ENCODE measurements around the gene SHMT2.

DNA sequence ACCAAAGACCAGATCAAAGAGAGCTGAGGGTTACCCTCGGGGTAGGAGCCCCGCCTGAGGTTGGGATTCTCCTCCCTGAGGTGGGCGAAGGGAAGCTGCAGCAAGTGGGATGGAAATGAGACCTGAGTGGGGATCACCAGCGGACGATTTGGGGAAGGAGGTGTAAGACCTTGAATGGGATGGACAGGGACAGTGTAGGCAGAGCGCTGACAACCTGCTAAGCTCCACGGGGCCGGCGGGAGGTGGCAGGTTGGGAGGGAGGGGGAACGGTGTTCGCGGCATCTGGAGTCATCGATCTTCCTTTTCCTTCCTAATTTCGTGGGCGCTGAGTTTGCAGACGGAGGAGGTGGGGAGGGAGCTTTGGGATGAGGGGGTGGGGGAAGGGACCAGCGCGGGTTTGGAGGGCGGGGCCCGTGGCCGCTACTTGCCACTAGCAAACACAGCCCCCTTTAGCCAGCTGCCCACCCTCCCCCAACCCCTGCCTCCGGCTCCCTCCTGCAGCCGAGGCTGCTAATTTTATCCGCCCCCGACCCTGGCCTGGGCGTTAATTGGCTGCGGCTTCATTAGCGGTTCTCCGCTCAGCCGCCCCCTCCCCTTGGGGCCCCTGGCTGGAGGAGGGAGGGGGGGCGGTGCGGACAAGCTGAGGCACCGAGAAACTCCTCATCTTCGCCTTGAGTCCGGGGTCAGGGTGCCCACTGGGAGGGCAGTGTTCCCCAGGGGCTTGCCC is 2.8 kb upstream of the SHMT2 start:
- TF ChIP-seq, protein P1, sequence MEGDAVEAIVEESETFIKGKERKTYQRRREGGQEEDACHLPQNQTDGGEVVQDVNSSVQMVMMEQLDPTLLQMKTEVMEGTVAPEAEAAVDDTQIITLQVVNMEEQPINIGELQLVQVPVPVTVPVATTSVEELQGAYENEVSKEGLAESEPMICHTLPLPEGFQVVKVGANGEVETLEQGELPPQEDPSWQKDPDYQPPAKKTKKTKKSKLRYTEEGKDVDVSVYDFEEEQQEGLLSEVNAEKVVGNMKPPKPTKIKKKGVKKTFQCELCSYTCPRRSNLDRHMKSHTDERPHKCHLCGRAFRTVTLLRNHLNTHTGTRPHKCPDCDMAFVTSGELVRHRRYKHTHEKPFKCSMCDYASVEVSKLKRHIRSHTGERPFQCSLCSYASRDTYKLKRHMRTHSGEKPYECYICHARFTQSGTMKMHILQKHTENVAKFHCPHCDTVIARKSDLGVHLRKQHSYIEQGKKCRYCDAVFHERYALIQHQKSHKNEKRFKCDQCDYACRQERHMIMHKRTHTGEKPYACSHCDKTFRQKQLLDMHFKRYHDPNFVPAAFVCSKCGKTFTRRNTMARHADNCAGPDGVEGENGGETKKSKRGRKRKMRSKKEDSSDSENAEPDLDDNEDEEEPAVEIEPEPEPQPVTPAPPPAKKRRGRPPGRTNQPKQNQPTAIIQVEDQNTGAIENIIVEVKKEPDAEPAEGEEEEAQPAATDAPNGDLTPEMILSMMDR (IDR thresholded peaks at IDR 0.05) = no peak
- TF ChIP-seq POLR2AphosphoS5 (IDR thresholded peaks at IDR 0.05) = no peak
